ENCODE results near the gene FGD5.

FGD5 gene

DNA sequence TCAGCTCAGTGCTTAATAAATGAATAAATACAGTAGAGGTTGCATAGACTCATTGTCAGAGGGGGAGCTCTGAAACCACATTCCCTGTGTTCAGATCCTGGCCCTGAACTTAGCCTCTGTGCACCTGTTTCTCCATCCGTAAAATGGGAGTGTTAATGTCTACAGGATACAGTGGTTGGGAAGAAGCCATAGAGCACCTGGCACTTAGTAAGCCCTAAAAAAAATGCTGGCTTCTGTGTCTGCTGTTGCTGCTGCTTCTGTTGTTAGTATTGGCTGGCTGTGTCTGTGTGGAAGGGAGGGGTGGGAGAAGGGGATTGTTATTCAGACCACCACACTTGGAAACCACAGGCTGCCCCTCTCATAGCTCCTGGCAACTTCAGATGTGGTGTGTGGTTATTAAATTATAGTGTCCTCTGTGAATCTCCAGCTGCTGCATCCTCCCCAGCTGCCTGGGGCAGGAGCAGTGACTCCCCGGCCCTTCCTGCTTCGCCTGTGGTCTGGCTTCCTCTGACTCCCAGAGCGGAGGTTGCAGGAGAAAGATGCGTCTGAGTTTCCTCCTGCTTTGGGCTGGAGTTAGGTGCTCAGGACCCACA lies 31.0 kb downstream of the FGD5 start:
- no peak for DNase-seq (ENCODE audit: low spot score)

DNA sequence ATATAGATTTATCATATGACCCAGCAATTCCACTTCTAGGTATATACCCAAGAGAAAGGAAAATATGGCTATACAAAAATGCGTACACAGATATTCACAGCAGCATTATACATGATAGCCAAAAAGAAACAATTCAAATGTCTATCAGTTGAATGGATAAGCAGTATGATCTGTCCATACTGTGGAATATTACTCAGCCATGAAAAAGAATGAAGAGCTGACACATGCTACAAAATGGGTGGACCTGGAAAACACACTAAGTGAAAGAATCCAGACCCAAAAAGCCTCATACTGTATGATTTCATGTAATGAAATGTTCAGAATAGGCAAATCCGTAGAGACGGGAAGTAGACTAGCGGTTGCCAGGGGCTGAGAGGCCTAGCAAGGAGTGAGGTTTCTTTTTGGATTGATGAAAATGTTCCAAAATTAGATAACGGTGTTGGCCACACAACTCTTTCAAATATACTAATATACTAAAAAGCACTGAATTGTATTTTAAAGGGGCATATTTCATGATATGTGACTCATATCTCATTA lies 33.4 kb downstream of the FGD5 start:
- no peak for DNase-seq (ENCODE audit: low spot score)

DNA sequence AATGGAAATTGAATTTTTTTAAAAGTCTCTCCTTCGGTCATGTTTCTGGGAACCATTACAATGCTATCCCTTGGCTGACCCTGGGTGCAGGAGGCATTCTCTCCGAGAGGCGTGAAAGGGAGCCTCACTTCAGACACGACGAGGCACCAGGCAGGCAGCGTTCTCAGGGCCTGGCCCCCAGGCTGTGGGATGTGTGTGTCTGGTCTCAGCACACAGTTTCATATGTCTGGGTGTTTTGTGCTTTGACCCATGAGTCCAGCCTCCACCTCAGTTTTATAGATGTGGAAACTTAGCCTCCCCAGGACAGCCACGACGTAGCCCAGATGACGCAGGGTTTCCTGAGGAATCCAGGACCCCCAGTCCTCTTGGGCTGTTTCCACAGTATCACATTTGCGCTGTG lies 34.0 kb downstream of the FGD5 start:
- no peak for DNase-seq (ENCODE audit: low spot score)

DNA sequence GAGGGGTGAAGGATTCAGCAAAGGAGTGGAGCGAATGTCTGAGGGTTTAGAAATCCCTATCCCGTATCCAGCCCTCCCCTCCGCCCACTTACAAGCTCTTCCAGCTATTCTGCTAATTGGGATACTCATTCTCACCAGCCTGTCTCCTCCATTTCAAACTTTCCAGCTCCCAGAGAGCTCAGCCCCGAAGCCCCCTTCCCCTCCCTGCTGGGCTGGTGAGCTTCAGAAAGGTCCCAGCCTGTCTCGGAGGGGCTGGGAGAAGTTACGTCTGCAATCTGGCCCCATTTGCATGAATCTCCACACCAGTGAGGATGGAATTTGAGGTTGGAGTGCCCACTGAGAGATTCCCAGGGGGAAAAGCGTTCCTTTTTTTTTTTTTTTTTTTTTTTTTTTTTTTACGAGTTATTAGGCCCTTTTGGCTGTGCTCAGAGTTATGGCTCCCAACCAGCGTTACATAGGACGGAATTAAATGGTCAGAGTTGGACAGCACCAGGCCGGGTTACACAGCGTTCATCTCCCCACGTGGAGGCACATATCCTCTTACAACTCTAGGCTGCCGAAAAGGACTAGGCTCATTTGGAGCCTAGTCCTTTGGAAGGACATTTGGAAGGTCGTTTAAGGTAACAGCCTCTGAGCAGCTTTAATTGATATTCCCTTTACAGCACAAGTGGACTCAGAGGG lies 34.6 kb downstream of the FGD5 start:
- no peak for DNase-seq (ENCODE audit: low spot score)

DNA sequence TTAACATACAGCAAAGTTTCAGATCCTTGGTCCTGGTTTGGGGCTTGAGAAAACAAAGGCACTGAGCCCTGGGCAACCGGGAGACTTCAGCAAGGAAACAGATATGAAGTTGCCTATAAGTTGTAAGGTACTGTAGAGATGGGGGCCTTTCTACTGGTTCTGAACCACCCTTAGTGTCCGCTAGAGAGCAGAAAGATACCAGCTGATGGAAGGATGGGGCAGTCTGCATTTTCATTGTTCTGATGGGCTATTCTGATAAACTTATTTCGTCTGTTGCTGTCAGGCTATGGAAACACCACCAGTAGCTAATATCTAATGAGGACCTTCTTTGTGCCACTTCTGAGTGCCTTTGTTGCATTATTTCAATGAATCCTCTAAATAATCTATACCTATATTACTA lies 38.7 kb downstream of the FGD5 start:
- no peak for DNase-seq (ENCODE audit: low spot score)

DNA sequence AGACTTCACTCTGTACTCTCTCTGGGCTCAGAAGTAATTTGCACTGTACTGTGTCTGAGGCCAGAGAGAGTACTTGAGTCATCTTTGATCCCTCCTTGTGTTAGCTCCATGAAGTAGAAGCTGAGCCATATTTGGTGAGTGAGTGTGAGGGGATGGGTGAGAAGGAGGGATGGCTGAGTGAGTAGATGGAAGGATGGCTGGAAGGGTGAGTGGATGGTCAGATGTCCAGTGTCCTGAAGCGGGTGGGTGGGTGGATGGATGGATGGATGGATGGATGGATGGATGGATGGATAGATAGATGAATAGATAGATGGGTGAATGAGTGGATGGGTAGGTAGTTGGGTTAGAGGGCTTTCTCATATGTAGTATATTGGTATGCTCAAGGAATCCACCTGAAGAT lies 39.3 kb downstream of the FGD5 start:
- no peak for DNase-seq (ENCODE audit: low spot score)

DNA sequence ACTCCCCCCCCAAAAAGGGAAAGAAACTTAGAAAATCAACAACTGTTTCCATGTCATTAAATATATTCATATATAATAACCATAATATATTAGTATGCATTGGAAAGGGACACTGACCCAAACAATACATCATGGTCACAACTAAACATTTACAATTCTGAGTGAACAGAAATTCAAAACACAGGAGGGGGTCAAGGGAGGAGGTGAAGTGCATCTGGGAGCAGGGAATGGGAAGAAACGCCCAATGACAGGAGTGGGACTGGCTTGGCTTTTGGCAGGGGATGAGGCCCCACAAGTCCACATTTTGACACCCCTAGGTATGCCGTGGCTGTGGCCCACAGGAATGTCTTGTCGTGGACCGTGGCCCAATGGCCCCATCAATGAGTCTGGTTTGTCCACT lies 41.1 kb downstream of the FGD5 start:
- no peak for DNase-seq (ENCODE audit: low spot score)

DNA sequence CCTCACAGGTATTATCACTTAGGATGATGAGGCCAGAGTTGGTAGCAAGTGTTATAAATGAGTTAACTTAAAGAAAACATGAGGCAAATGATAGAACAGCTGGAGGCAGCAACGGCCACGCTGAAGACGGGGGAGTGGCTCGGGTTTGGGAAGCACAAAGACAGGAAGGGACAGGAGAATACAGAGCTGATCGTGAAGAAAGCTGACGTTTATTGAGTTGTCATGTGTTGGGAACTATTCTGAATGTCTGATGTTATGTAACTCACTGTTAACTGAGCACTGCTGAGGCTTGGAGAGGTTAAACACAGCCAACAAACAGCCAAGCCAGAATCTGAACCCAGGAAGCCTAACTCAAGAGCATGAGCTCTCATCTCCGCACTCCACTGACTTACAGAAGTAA lies 42.3 kb downstream of the FGD5 start:
- DNase-seq (ENCODE audit: low spot score) = no peak

DNA sequence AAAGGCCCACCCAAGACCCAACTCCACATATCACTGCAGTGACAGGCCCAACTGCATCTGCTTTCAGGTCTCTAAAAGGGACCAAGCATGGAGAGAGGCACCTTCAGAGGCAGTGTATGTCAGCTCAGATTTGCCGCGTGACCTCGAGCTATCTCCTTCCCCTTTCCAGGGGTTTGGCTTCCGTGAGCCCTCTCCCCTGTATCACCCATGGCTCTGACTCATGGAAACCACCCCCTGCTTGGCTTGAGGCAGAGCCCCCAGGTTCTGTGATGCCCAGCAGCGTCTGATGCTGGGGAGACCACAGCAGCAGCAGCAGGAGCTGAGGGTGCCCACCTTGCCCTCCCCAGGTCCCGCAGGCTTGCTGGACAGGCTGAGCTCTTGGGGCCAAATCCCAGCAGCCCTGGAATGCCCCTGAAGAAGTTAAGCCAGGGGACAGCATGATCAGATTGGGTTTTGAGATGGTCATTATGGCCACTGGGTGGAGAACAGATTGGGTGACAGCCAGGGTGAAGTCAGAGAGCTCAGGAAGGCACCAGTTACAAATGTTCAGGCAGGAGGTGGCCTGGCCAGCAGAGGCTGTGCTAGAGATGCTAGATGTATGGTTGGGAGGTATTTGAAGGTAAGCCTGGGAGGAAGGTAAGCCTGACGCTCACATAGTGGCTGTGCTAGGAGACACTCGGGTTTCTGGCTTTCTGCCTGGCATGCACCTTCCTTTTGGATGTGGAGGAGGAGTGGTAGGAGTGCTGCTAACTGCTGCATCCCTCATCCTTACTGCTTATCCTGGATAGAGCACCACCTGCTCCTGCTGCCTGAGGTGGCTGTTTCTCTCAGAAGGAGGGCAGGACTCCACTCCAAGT lies 42.9 kb downstream of the FGD5 start:
- DNase-seq (ENCODE audit: low spot score) = no peak

DNA sequence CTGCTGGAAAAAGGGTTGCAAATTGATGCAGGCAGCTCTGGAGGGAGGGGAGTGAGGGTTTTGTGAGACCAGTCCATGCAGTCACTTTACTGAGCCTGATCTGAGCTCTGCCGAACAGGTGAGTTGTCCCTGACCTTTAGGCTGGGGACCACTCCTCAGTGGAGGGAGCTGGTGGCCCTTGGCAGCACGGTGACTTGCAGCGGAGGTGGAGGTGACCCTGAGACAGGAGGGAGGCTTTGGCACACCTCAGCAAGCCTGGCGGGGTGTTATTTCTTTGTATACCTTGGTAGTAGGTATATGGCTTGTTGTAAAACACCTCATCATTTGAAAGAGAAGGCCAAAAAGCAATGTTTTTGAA lies 43.5 kb downstream of the FGD5 start:
- DNase-seq (ENCODE audit: low spot score) = no peak

DNA sequence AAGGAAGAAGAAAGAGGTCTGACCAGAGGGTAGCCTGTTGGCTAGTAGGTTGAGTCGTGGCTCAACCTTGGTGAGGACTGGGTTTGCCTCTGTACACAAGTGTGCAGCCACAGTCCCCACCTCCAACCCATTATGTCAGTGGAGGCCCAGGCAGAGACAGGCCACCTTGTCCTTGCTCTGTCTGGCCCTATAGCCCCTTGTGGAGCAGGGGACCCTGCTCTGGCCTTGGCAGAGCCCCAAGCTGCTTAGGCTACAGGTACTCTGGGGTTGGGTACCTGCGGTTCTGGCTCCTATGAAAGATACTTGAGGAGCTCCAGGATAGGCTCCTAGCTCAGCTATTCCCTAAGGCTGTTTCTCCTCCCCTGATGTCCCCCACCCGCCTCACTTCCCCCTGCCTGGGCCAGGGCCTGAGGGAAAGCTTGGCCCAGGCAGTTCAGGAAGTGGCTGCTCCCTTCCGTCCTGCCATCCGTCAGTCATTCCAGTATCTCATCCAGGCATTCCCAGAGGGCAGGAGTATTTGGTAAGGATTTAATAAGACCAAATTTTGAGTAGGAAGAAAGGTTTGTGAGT lies 44.0 kb downstream of the FGD5 start:
- DNase-seq (ENCODE audit: low spot score) = no peak

DNA sequence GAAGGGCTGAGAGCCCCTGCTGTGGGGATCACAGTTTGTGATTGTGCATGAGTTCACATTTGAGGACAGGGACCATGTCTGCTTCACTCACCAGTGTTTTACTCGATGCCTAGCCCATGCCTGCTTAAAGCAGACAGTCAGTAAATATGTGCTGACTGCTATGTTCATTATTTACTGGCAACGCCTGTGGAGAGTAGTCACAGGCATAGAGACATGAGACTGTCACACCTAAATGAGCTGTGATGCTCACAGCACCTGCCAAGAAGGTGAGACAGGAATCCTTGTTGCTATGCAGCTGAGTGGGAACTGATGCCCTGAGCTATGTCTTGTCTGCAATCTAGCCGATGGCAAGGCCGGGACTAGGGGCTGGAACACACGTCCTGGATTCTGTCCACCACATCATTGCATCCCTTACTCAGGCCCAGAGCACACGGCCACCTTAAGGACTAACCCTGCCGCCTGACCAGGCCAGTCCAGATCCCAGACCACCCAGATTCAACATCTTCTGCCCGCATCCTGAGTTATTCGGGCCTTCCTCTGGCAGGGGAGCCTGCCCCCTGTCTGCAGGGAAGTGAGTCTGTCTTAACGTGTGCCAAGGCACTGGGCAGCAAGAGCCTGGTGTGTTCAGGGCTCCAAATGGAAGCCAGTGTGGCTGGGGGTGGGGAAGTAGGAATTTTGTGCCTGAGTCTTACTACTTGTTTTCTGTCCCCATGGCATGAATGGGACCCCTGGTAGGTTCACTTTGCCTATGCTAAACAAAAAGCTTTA lies 44.8 kb downstream of the FGD5 start:
- DNase-seq (ENCODE audit: low spot score) = no peak

DNA sequence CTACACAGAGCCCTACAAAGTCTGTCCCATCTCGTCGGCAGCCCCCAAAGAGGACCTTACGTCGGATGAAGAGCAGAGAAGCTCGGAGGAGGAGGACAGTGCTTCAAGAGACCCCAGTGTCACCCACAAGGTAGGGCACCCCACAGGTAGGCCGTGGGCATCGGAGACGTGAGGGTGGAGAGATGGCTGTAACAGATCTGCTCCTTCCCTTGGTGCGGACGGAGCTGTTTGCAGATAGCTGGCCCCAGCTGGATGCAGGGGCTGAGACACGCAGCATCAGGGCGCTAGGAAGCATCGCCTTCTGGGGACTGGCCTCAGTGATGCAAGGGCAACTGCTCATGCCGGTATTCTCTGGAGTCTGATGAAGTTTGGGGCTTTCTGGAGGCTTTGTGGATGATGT lies 45.4 kb downstream of the FGD5 start:
- DNase-seq (ENCODE audit: low spot score) = no peak

DNA sequence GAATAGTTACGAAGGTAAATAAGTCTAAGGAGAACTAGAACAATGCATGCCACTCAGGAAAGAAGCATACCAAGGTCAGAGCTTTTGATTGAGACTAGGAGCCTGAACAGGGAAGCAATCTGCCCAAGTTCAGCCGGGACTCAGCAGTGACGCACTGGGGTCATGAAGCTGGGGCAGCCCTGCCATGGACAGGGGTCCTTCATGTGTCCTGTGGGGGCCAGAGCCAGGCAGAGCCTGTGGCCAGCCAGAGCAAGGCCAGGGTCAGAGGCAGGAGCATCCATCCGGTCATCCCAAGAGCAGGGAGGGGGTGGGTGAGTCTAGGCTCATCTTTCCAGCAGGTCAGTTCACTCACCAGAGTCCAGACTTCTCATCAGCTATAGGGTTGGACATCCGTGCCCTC lies 47.9 kb downstream of the FGD5 start:
- no peak for DNase-seq (ENCODE audit: low spot score)

DNA sequence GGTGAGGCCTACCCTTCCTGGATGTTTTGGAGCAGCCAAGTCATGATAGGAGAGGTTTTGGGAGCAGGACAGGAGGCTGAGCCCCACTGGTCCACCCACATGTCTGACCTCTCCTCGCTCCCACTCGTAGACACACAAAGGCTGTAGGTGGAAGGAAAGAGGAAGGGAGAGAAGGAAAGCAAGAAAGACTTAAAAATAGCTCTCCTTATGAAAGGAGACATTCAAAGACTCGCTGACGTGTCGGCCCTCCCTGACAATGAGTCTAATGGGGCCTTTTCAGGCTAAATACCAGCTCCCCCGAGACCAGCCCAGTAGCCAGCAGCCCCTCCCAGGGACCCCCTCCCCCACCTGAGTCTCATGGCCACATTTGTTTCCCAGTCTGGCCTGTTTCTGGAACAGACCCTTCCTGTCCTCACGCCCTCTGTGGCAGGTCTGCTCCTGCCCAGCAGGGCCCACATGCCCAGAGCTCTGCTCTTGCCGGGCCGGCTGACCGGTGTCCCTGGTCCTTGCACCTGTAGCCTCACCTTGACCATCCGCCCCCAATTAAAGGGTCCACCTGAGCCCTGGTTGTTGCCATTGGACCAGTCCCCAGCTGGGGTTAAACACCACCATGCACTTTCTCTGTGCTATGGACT lies 49.3 kb downstream of the FGD5 start:
- no peak for DNase-seq (ENCODE audit: low spot score)

DNA sequence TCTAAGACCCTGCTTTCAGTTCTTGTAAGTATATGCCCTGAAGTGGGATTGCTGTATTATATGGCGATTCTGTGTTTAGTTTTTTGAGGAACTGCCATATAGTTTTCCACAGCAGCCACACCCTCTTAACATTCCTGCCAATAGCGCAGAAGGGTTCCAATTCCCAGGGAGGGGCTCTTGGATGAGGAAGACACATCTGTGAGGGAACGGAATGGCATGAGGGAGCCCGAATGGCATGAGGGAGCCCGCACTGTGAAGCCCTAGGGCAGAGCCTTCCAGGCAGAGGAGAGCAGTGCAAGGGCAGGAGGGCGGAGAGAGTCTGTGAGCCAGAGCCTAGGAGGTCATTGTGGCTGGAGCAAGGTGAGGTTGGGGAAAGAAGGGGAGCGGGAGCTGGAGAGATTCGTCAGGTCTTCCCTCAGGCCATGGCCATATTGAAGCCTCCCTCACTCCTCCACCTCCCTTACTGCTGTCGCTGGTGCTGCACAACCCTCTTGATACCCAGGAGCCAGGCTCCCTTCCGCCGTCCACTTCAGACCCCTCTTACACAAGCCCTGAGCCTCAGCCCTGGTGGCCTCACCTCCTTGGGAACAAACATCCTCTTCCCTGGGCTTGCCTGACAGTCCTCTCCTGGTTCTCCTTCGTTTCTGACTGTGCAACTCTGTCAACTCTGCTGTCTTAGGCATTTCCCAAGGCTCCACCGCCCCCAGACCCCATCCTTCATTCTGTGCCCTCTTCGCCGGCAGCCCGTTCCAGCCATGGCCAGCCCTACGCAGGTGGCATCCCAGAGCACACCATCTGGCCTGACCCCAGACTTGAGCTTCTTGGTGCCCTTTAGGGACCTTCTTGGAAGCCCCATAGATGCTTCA lies 51.4 kb downstream of the FGD5 start:
- DNase-seq (ENCODE audit: low spot score) = no peak

DNA sequence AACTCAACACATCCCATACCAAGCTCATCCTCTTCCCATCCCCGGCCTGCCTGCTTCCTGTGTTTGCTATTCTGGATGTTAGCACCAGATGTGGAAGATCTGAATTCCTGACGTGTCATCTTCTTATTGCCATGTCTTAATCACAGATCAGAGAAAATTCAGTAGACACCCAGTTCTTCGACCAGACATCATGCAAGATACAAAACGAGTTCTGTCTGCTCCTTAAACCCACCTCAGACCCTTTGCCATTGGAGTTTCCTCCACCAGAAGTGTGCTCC lies 52.0 kb downstream of the FGD5 start:
- DNase-seq (ENCODE audit: low spot score) = no peak

DNA sequence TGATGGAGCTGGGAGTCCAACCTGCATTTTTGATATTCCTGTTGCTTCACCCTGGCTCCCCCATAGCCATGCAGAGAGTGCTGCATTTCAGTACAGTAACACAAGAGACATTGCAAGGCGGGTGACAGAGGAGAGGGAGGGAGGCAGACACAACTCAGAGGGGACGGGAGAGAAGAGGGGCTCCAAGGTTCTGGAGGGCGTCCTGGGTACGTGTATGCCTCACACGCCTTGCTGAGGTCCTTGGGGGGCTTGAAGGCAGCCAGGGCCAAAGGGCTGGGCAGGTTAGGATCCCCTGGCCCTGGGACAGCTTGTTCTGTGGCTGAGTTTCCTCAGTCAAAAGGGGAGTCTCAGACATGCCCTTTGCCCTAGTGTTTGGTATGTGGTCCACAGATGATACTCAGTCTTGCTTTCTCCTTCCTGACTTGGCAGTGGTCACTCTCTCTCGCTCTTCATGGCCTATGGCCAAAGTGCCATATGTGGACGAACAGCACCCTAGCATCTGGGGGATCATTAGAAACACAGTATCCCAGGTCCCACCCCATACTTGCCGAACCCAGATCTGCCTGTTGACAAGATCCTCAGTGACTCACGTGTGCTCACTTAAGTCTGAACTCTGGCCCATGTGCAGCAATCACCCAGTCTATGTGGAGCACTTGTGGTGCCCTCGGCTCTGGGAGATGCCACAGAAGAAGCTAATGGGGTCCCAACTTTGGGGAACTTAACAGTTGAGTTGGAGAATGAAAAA lies 52.9 kb downstream of the FGD5 start:
- no peak for DNase-seq (ENCODE audit: low spot score)

DNA sequence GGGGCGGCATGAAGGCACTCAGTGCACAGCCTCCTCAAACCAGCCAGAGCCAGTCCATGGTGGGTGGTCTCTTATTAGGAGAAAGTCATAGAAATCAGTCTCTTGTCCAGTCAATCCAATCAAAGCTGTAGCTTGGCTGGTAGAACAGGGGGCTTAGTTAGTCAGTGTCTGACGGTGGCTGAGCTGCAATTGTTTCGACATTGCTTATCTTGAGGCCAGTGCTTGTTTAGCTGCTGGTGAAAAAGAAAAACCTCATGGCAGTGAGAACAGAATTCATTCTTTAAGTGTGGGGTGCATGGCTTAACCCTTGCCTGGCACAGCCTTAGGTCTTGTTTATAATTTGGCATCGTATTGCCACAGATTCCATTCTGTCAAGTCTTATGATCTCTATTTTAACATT lies 53.9 kb downstream of the FGD5 start:
- no peak for DNase-seq (ENCODE audit: low spot score)

DNA sequence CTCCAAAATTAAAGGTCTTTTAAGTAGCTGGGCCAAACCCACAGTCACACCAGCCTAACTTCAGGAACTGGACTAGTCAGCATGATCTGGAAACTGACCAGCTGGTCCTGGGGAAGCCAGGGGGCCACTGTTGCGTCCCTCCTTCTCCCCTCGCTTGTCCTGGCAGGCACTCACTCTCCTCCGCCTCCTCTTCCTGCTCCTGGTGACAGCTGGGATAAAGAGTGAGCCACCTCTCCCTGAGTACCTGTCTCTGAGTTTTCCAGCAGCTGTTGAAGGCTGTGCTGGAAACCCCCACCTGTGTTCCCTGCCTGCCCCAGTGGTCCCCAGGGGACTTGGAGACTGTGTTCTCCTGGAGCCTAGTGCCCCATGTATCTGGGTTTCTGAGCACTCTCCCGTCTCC lies 56.0 kb downstream of the FGD5 start:
- no peak for DNase-seq (ENCODE audit: low spot score)

Data from AG20443 (cell line).